Stimulated activated effector memory CD8-positive, alpha-beta T cell treated with anti-CD3 and anti-CD28 coated beads, Interleukin-12 subunit alpha, Interleukin-12 subunit beta, amount 100 ng/mL, for 72 hours (primary cell): Measurements from ENCODE around the gene ZNF669.

Experiments
- ATAC-seq: fragments of 150-1000 bp; cut with Tn5 transposase; 2 replicates; pipeline ENCODE4 v1.10.0; 2021
- DNase-seq, 2 donors: peaks; one replicate each; pipeline ENCODE4 v3.0.0; 2021 to 2022; ENCODE audit warnings: low spot score in 2 of 2
- H3K27ac Mint-ChIP-seq: one replicate; pipeline ENCODE4 v1.8.0; 2022; ENCODE audit warnings: mild to moderate bottlenecking, mixed read lengths
- H3K36me3 Mint-ChIP-seq: one replicate; pipeline ENCODE4 v1.8.0; 2022; ENCODE audit warnings: mild to moderate bottlenecking, mixed read lengths
- H3K4me1 Mint-ChIP-seq: one replicate; pipeline ENCODE4 v1.8.0; 2022; ENCODE audit warnings: mixed read lengths
- H3K4me3 Mint-ChIP-seq: one replicate; pipeline ENCODE4 v1.8.0; 2022; ENCODE audit warnings: mild to moderate bottlenecking, mixed read lengths
- H3K9me3 Mint-ChIP-seq: one replicate; pipeline ENCODE4 v1.8.0; 2022; ENCODE audit warnings: mixed read lengths

The ZNF669 gene

DNA sequence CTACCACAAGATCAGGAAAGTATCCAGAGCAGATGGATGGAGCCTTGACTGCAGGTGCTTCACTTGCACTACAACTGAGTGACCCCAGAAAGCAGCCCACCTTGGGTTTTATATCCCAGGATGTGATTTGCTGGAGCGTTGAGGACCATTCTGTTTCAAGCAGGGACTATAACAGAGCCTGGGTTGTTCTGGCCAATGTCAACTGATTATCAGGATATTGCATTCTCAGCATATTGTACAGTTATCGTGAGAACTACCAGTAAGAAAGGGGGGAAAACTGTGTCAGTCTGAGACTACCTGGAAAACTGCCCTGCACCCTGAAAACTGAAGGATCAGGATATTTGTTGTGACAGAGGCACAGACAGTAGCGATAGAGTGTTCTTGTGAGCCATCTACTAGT, 8.0 kb downstream of the ZNF669 start:
- H3K36me3 Mint-ChIP-seq = peaks cover 27% of the 10 kb centered on the region
- H3K9me3 Mint-ChIP-seq = peaks cover 8% of the 10 kb centered on the region
- no peak overlapping the region for H3K27ac Mint-ChIP-seq
- DNase-seq (no peak), ATAC-seq (no peak)
- H3K4me3 Mint-ChIP-seq = no peak overlapping the region
- no peaks in the 10 kb centered on the region for H3K4me1 Mint-ChIP-seq

GRCh38 chr1:247090455-247090854, 13.7 kb downstream of the ZNF669 start:
- Mint-ChIP-seq H3K9me3 (no peaks in the 10 kb centered on the region), H3K36me3 (no peaks in the 10 kb centered on the region), H3K4me3 (no peak overlapping the region), H3K4me1 (no peaks in the 10 kb centered on the region), H3K27ac (no peak overlapping the region)
- DNase-seq (no peak), ATAC-seq (peak; percentile 42)

DNA sequence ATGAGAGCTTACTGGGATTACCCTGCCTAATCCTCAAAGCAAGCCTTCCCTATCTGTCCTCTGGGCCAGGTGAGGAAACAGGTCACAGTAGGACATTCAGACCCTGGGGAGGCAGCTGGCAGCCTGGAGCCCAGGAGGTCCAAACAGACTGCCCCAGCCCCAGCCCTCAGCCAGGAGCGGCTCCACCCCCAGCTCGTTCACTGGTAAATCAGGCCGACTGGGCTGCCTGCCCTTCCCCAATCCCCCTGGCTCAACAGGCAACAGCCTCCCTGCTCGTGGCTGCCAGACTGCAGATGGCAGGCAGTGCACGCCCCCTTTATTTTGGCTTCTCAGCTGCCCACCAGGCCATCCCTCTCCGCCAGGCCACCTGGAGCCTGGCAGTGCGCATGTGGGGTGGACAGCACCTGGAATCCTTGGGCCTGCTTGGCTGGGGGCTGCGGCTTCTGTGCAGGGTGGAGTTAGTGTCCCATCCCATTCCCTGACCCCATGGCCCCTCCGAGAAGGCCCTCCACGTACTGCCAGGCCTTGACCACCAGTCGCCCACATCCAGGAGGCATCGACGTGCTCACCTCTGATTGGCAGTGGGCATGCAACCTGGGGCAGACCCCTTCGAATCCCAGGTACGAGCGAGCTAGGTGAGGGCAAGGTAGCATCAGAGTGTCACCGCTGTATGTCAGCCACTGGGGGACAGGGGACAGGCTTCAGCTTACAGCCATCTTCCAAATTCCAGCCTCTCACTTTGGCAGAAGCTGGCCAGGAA, 14.4 kb downstream of the ZNF669 start:
- Mint-ChIP-seq H3K9me3 (no peaks in the 10 kb centered on the region), H3K27ac (no peak overlapping the region), H3K4me1 (no peaks in the 10 kb centered on the region), H3K4me3 (no peak overlapping the region), H3K36me3 (no peaks in the 10 kb centered on the region)
- DNase-seq (no peak), ATAC-seq (no peak)

DNA sequence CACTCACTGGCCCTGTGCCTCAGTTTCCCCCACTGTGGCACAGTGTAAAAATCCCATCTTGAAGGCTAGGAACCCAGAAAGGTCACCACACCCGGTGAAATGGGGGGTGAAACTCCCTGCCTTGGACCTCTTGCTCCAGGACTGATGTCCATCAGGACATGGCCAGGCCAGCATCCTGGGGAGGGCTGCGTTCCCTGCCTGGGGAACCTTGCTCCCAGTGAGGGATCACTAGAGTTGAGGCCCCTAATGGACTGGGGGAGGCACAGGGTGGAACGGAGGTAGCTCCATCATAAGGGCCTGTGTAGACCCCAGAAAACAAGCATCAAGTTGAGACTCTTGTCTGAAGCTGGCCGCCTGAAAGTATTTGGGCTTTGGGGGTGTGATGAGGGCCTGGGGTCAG, 15.2 kb downstream of the ZNF669 start:
- DNase-seq (no peak), ATAC-seq (no peak)
- Mint-ChIP-seq H3K9me3 (no peaks in the 10 kb centered on the region), H3K27ac (no peak overlapping the region), H3K4me3 (no peak overlapping the region), H3K4me1 (no peaks in the 10 kb centered on the region), H3K36me3 (no peaks in the 10 kb centered on the region)

DNA sequence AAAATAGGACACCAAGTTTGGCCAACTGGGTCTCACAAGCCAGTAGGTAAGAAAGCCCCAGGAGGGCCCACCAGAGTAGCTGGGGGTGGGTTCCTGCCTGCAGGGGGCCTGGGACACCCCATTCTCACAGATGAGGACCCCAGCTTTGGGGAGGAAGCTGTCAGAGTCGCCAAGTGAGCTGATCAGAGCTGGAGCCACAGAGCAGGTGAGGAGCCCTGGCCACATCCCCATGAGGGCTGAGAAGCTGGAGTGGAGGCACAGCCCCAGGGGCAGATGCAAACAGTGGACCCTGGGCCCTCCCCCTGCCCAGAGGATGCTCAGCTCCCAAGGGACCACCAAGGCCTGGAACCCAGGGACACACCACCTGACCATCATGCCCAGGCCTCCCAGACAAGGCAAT, 16.9 kb downstream of the ZNF669 start:
- Mint-ChIP-seq H3K4me3 (no peak overlapping the region), H3K9me3 (no peaks in the 10 kb centered on the region), H3K27ac (no peak overlapping the region), H3K36me3 (no peaks in the 10 kb centered on the region), H3K4me1 (no peaks in the 10 kb centered on the region)
- ATAC-seq (peak; percentile 5), DNase-seq (no peak)

DNA sequence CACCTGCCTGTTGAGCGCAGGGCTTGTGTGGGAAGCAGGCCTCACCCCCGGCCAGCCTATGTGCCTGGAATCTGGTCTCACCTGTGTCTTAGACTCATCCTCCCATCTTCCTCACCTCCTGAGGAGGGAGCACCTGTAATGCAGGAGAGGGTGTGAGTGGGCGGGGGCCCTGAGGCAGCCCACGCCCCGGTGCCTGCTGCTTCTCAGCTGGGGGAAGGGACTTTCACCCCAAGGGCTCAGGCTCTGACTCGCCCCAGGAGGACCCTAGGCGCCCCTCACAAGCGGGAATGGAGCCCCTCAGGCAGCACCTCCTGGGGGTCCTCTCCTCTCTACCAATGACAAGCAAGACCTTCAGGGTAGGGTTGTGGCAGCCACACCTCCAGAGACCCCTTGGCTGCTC, 18.8 kb downstream of the ZNF669 start:
- Mint-ChIP-seq H3K4me3 (no peak overlapping the region), H3K4me1 (no peaks in the 10 kb centered on the region), H3K27ac (no peak overlapping the region), H3K36me3 (no peaks in the 10 kb centered on the region), H3K9me3 (no peaks in the 10 kb centered on the region)
- ATAC-seq (no peak), DNase-seq (no peak)

DNA sequence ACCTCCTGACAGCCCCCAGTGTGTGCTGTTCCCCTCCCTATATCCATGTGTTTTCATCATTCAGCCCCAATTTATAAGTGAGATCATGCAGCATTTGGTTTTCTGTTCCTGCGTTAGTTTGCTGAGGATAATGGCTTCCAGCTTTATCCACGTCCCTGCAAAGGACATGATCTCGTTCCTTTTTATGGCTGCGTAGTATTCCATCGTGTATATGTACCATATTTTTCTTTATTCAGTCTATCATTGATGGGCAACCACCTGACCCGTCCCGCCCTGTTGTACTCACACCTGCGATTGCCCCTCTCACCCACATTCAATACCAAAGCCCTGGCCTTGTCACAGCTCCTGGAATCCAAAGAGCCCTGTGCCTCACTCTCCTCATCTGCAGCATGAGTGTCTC, 19.4 kb downstream of the ZNF669 start:
- Mint-ChIP-seq H3K27ac (no peak overlapping the region), H3K36me3 (no peaks in the 10 kb centered on the region), H3K4me3 (no peak overlapping the region), H3K4me1 (no peaks in the 10 kb centered on the region), H3K9me3 (no peaks in the 10 kb centered on the region)
- DNase-seq = no peak
- no peak for ATAC-seq

DNA sequence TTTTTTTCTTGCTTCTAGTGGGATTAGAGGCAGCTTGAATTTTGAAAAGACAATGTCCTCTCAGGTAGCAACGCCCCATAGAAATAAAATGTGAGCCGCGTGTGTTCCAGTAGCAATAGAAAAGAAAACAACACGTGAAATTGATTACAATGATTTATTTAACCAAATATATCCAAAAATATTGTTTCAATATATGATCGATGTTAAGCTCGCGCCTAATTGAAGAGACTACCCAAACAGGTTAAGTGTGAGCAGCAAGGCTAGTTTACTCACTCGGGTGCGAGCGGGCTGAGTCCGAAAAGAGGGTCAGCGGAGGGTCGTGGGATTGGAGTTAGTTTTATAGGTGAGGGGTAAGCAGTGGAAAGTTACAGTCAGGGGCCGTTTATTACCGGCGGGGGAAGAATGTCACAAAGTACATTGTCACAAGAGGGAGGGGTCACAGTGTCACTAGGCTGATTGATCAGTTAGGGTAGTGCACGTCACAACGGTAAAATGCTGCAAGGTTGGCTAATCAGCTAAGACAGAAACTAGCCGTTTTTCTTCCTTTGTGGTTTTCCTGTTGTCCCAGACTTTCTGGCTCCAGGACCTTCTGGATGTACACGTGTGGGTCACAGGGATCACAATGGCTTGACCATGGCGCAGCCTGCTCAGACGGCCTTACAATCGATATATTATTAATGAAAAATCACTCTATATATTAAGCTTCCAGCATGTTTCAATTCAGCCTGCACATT, 24.8 kb downstream of the ZNF669 start:
- ATAC-seq (no peak), DNase-seq (no peak)
- H3K27ac Mint-ChIP-seq = peak overlapping the region; percentile 91

DNA sequence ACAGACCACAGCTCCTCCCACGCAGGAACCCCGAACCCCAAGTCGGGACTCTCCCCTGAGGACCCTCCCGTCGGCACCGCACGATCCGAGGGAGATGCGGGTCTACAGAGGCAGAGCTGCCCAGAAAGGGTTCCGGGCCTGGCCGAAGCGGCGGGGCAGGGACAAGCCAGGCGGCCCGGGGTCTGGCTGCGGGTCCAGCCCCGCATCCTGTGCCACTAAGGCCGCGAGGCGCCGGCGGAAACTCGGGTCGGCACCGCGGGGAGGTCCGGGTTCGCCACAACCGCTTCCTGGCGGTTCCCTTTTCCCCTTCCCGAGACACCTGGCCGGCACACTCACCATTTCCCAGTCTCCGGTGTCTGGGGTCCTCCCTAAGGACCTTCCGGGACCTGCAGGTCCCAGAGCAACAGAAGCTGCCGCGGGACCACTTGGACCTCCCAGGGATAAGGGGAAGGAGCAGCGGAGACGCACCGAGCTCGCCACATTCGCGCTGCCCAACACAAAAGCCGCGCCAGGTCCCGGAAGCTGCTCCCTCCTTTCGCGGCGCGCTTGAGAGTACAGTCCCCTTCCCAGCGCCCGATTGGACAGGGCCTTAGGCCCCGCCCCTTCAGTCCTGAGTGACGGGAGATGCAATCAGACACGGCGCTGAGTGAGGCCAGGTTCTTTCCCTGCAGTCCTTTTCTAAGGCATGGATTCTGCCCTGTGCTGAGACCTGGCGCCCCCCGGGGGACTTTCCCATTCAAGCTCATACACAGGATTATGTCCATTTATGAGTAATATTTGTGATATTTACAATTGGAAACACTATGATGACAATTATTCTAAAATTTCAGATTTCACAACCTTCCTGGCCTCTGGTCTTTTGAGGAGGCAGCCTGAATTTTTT, 25.7 kb downstream of the ZNF669 start, which contains the start of gene ZNF670:
ZNF670 (minus strand) TSS at position 554 of the 883 bp plus-strand sequence; CDS start at position 339, 215 bp downstream.
- Mint-ChIP-seq H3K36me3 (no peaks in the 10 kb centered on the region), H3K4me1 (peaks cover 39% of the 10 kb centered on the region), H3K9me3 (no peaks in the 10 kb centered on the region), H3K4me3 (peak within 1 kb of the TSS; percentile 90), H3K27ac (peak within 1 kb of the TSS; percentile 91)
- peak; percentile 75 to 90 for DNase-seq
- peak; percentile 99 for ATAC-seq

More for the DNA sequence above, 24.8 kb downstream of the ZNF669 start:
- H3K4me3 Mint-ChIP-seq = peak overlapping the region; percentile 90
- no peaks in the 10 kb centered on the region for H3K9me3 Mint-ChIP-seq
- no peaks in the 10 kb centered on the region for H3K36me3 Mint-ChIP-seq
- H3K4me1 Mint-ChIP-seq = peaks cover 37% of the 10 kb centered on the region

- H3K36me3 Mint-ChIP-seq = no peaks in the 10 kb centered on the region
- ATAC-seq = no peak
- H3K4me3 Mint-ChIP-seq = peak overlapping the region; percentile 90
- H3K4me1 Mint-ChIP-seq = peaks cover 39% of the 10 kb centered on the region
- H3K27ac Mint-ChIP-seq = peak overlapping the region; percentile 91
- no peaks in the 10 kb centered on the region for H3K9me3 Mint-ChIP-seq
- no peak for DNase-seq
Measured at GRCh38 chr1:247077876-247078257, 26.3 kb downstream of the ZNF669 start.

DNA sequence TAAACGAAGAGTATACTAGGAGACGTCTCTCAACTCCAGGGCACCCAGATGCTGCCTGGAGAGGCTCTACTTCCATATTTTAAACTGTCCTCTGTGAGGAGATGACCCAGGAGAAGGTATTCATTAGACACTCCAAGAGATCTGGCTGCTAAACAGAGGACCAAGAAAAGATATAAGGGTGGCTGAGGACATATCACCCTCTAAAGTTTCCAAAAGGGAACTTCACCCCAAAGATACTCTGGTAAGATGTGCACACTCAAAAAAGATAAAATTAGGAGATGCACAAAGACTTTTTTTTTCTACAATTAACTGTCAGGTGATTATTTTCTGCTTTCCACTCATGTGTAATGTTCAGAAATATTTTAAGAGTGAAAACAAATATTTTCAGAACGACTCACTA, 26.9 kb downstream of the ZNF669 start:
- Mint-ChIP-seq H3K4me3 (peak overlapping the region; percentile 90), H3K4me1 (peaks cover 39% of the 10 kb centered on the region), H3K27ac (no peak overlapping the region), H3K36me3 (no peaks in the 10 kb centered on the region), H3K9me3 (no peaks in the 10 kb centered on the region)
- DNase-seq = no peak
- no peak for ATAC-seq

DNA sequence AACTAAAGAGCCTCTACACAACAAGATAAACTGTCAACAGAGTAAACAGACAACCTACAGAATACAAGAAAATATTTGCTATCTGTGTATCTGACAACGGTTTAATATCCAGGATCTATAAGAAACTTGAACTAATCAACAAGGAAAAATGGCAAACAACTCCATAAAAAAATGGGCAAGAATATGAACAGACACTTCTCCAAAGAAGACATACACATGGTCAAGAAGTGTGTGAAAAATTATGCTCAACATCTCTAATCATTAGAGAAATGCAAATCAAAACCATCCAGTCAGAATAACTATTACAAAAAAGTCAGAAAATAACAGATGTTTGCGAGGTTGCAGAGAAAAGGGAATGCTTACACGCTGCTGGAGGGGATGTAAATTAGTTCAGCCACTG, 33.5 kb downstream of the ZNF669 start:
- Mint-ChIP-seq H3K27ac (no peak overlapping the region), H3K4me3 (no peak overlapping the region), H3K36me3 (no peaks in the 10 kb centered on the region), H3K4me1 (peaks cover 10% of the 10 kb centered on the region), H3K9me3 (peaks cover 3% of the 10 kb centered on the region)
- DNase-seq (no peak), ATAC-seq (no peak)

DNA sequence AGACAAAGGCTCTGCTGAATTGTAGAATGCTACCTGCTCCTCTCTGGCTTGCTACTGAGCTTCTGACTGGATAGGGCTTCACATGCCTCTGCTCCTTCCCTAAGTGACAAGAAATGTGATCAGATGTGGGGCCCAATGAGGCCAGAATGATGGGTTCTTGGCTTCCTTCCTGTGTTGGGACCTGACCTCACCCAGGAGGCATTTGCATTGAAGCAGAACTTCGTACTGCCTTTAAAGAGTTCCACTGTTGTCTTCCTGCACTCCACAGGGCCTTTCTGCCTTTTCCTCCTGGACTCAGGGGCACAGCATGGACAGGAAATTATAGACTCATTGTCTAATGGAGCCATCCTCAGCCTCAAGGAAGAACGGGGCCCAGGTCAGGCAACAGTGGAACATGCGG, 39.9 kb downstream of the ZNF669 start:
- ATAC-seq = no peak
- Mint-ChIP-seq H3K27ac (no peak overlapping the region), H3K36me3 (no peaks in the 10 kb centered on the region), H3K9me3 (peaks cover 3% of the 10 kb centered on the region), H3K4me3 (no peak overlapping the region), H3K4me1 (no peaks in the 10 kb centered on the region)
- no peak for DNase-seq

DNA sequence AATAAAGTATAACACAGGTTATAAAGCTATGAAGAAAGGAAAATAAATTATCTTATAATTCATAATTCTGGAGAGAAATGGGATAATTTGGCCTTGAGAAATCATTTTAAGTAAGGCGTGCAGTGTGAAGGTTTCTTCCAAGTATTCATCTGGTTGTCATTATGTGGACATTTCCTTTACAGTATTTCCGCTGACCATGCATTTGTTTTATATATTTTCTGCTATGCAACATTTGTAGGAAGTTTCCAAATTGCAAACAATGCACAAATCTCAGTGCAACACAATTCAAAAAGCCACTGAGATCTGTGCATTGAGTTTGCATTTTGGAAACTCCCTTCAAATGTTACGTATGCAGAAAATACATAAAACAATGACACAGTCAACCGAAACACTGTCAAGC, 43.4 kb downstream of the ZNF669 start:
- H3K9me3 Mint-ChIP-seq = peaks cover 22% of the 10 kb centered on the region
- no peaks in the 10 kb centered on the region for H3K4me1 Mint-ChIP-seq
- no peaks in the 10 kb centered on the region for H3K36me3 Mint-ChIP-seq
- no peak overlapping the region for H3K27ac Mint-ChIP-seq
- H3K4me3 Mint-ChIP-seq = no peak overlapping the region
- no peak for DNase-seq
- ATAC-seq = no peak

GRCh38 chr1:247056071-247056470, 48.1 kb downstream of the ZNF669 start:
- no peak for DNase-seq
- peaks cover 8% of the 10 kb centered on the region for H3K4me1 Mint-ChIP-seq

More at GRCh38 chr1:247056071-247056470, 48.1 kb downstream of the ZNF669 start:
- H3K27ac Mint-ChIP-seq = no peak overlapping the region
- H3K36me3 Mint-ChIP-seq = no peaks in the 10 kb centered on the region
- H3K4me3 Mint-ChIP-seq = no peak overlapping the region
- H3K9me3 Mint-ChIP-seq = peaks cover 38% of the 10 kb centered on the region
- ATAC-seq = no peak
